Stimulated activated naive CD8-positive, alpha-beta T cell treated with anti-CD3 and anti-CD28 coated beads, Interleukin-15, amount 100 ng/mL, for 72 hours (primary cell): ENCODE measurements around the gene HDAC6.
A peak's percentile ranks its signal among the peaks of the same experiment; 100 is the strongest.
"Not testable (repeated sequence)": the region's sequence is repeated elsewhere in the genome, so short reads cannot be mapped to it uniquely, and the experiment has no call there.

Experiments
- ATAC-seq: fragments of 150-1000 bp; cut with Tn5 transposase; 2 replicates; pipeline ENCODE4 v1.10.0; 2021; ENCODE audit warnings: mild to moderate bottlenecking, moderate library complexity
- DNase-seq, 2 donors: peaks; one replicate each; pipeline ENCODE4 v3.0.0; 2021 to 2022
- H3K27ac Mint-ChIP-seq, 2 donors: one replicate each; pipeline ENCODE4 v1.8.0; 2022; ENCODE audit warnings: mild to moderate bottlenecking in 2 of 2, mixed read lengths in 2 of 2, moderate library complexity in 2 of 2
- H3K27me3 Mint-ChIP-seq: one replicate; pipeline ENCODE4 v1.8.0; 2022; ENCODE audit warnings: mixed read lengths
- H3K4me1 Mint-ChIP-seq: one replicate; pipeline ENCODE4 v1.8.0; 2022; ENCODE audit warnings: mild to moderate bottlenecking, mixed read lengths
- H3K4me3 Mint-ChIP-seq, 2 donors: one replicate each; pipeline ENCODE4 v1.8.0; 2022; ENCODE audit warnings: mild to moderate bottlenecking in 2 of 2, mixed read lengths in 2 of 2, moderate library complexity in 1 of 2
- H3K9me3 Mint-ChIP-seq, 2 donors: one replicate each; pipeline ENCODE4 v1.8.0; 2022; ENCODE audit warnings: mixed read lengths in 2 of 2

Gene HDAC6

GRCh38 chrX:48829016-48829735 is 27.3 kb downstream of the HDAC6 start:
- Mint-ChIP-seq H3K27me3 (peaks cover 48% of the 10 kb centered on the region), H3K4me3 (no peak overlapping the region), H3K27ac (no peak overlapping the region), H3K4me1 (peaks cover 10% of the 10 kb centered on the region), H3K9me3 (no peaks in the 10 kb centered on the region)
- ATAC-seq (no peak), DNase-seq (no peak)

GRCh38 chrX:48831136-48831908 is 29.5 kb downstream of the HDAC6 start:
- H3K27ac Mint-ChIP-seq = no peak overlapping the region
- DNase-seq (no peak), ATAC-seq (no peak)
- peaks cover 18% of the 10 kb centered on the region for H3K4me1 Mint-ChIP-seq
- H3K9me3 Mint-ChIP-seq = no peaks in the 10 kb centered on the region
- peaks cover 61% of the 10 kb centered on the region for H3K27me3 Mint-ChIP-seq
- H3K4me3 Mint-ChIP-seq = peak overlapping the region; percentile 9 to 23

GRCh38 chrX:48831909-48832291 is 30.0 kb downstream of the HDAC6 start:
- H3K9me3 Mint-ChIP-seq = no peaks in the 10 kb centered on the region
- peaks cover 65% of the 10 kb centered on the region for H3K27me3 Mint-ChIP-seq
- no peak overlapping the region for H3K4me3 Mint-ChIP-seq
- peaks cover 18% of the 10 kb centered on the region for H3K4me1 Mint-ChIP-seq
- no peak for ATAC-seq
- no peak for DNase-seq
- no peak overlapping the region for H3K27ac Mint-ChIP-seq

GRCh38 chrX:48833542-48834138 is 31.8 kb downstream of the HDAC6 start:
- H3K4me1 Mint-ChIP-seq = peaks cover 12% of the 10 kb centered on the region
- no peak for DNase-seq
- H3K4me3 Mint-ChIP-seq = peak overlapping the region; percentile 87 to 89
- H3K27me3 Mint-ChIP-seq = peaks cover 52% of the 10 kb centered on the region
- H3K9me3 Mint-ChIP-seq = no peaks in the 10 kb centered on the region
- ATAC-seq = no peak
- no peak overlapping the region for H3K27ac Mint-ChIP-seq

GRCh38 chrX:48834383-48834709 is 32.5 kb downstream of the HDAC6 start:
- Mint-ChIP-seq H3K4me1 (peaks cover 12% of the 10 kb centered on the region), H3K27ac (no peak overlapping the region), H3K9me3 (no peaks in the 10 kb centered on the region), H3K4me3 (peak overlapping the region; percentile 87 to 89), H3K27me3 (peaks cover 45% of the 10 kb centered on the region)
- ATAC-seq (peak; percentile 36), DNase-seq (no peak)

- peak in 1 of 2 donors; percentile 46 for DNase-seq
- peak within 1 kb of the TSS in 1 of 2 donors; percentile 4 for H3K27ac Mint-ChIP-seq
- H3K4me3 Mint-ChIP-seq = peak within 1 kb of the TSS; percentile 87 to 89
- H3K27me3 Mint-ChIP-seq = peaks cover 38% of the 10 kb centered on the region
- peaks cover 12% of the 10 kb centered on the region for H3K4me1 Mint-ChIP-seq
- H3K9me3 Mint-ChIP-seq = no peaks in the 10 kb centered on the region
- ATAC-seq = peak; percentile 61
Observed at GRCh38 chrX:48835524-48836329, 33.9 kb downstream of the HDAC6 start, which contains the start of gene PCSK1N. PCSK1N (minus strand) TSS chrX:48835610; CDS start chrX:48835532, 78 bp downstream.

GRCh38 chrX:48839686-48840085 is 37.8 kb downstream of the HDAC6 start:
- H3K9me3 Mint-ChIP-seq = no peaks in the 10 kb centered on the region
- no peak overlapping the region for H3K4me3 Mint-ChIP-seq
- no peak for DNase-seq
- H3K27ac Mint-ChIP-seq = peak overlapping the region in 1 of 2 donors; percentile 19
- peaks cover 3% of the 10 kb centered on the region for H3K4me1 Mint-ChIP-seq
- no peak for ATAC-seq
- peaks cover 12% of the 10 kb centered on the region for H3K27me3 Mint-ChIP-seq

GRCh38 chrX:48848847-48849246 is 47.0 kb downstream of the HDAC6 start:
- DNase-seq = no peak
- Mint-ChIP-seq H3K4me3 (no peak overlapping the region), H3K27me3 (peaks cover 8% of the 10 kb centered on the region), H3K9me3 (no peaks in the 10 kb centered on the region), H3K4me1 (peaks cover 4% of the 10 kb centered on the region), H3K27ac (peak overlapping the region in 1 of 2 donors; percentile 85)
- no peak for ATAC-seq

- no peak for DNase-seq
- Mint-ChIP-seq H3K9me3 (no peaks in the 10 kb centered on the region), H3K4me1 (peaks cover 15% of the 10 kb centered on the region), H3K27me3 (peaks cover 8% of the 10 kb centered on the region), H3K4me3 (no peak overlapping the region), H3K27ac (no peak overlapping the region)
- ATAC-seq = no peak
Observed at GRCh38 chrX:48852857-48853256, 51.0 kb downstream of the HDAC6 start.

- not testable (repeated sequence) for DNase-seq, ATAC-seq, H3K9me3 Mint-ChIP-seq, H3K4me3 Mint-ChIP-seq, H3K27me3 Mint-ChIP-seq, H3K27ac Mint-ChIP-seq
- peaks cover 15% of the 10 kb centered on the region for H3K4me1 Mint-ChIP-seq
Observed at GRCh38 chrX:48853494-48853893, 51.6 kb downstream of the HDAC6 start.

GRCh38 chrX:48854121-48854804 is 52.4 kb downstream of the HDAC6 start:
- not testable (repeated sequence) for H3K4me3 Mint-ChIP-seq, ATAC-seq, H3K27ac Mint-ChIP-seq, DNase-seq, H3K9me3 Mint-ChIP-seq, H3K27me3 Mint-ChIP-seq
- H3K4me1 Mint-ChIP-seq = peaks cover 11% of the 10 kb centered on the region

- DNase-seq (peak in 1 of 2 donors; percentile 9), ATAC-seq (no peak)
- Mint-ChIP-seq H3K9me3 (no peaks in the 10 kb centered on the region), H3K4me1 (peaks cover 11% of the 10 kb centered on the region), H3K4me3 (no peak overlapping the region), H3K27ac (peak overlapping the region in 1 of 2 donors; percentile 87), H3K27me3 (peaks cover 8% of the 10 kb centered on the region)
Observed at GRCh38 chrX:48854898-48855297, 53.0 kb downstream of the HDAC6 start.

- H3K4me1 Mint-ChIP-seq = no peaks in the 10 kb centered on the region
- no peak overlapping the region for H3K27ac Mint-ChIP-seq
- ATAC-seq = no peak
- H3K27me3 Mint-ChIP-seq = peaks cover 8% of the 10 kb centered on the region
- no peaks in the 10 kb centered on the region for H3K9me3 Mint-ChIP-seq
- DNase-seq = no peak
- no peak overlapping the region for H3K4me3 Mint-ChIP-seq
Observed at GRCh38 chrX:48864210-48864609, 62.3 kb downstream of the HDAC6 start.

- not testable (repeated sequence) for H3K9me3 Mint-ChIP-seq, H3K4me1 Mint-ChIP-seq, DNase-seq, ATAC-seq, H3K4me3 Mint-ChIP-seq, H3K27ac Mint-ChIP-seq, H3K27me3 Mint-ChIP-seq
Observed at GRCh38 chrX:48872017-48872416, 70.2 kb downstream of the HDAC6 start.
